Kidney epithelial cell (primary cell): ENCODE measurements around the gene GATA2. TPM values are rescaled to one million over a fixed set of nuclear protein-coding genes. Genes with fewer than 3 reads are reported as not detected.
A peak's percentile ranks its signal among the peaks of the same experiment; 100 is the strongest.

ENCODE experiments used
- DNase-seq: peaks from one replicate; pipeline ENCODE4 v3.0.0-alpha.2; 2010; ENCODE audit warnings: low read depth
- H3K27me3 ChIP-seq: 2 replicates; pipeline ENCODE4 v1.6.0; 2011; ENCODE audit warnings: low read length; ENCODE audit not compliant: control insufficient read depth, insufficient read depth
- H3K36me3 ChIP-seq: 2 replicates; pipeline ENCODE4 v1.5.1; 2011; ENCODE audit warnings: low read length; ENCODE audit not compliant: control insufficient read depth, insufficient read depth
- H3K4me3 ChIP-seq: 2 replicates; pipeline ENCODE4 v1.5.1; 2011; ENCODE audit warnings: low read depth, mild to moderate bottlenecking, control low read depth, low read length
- total RNA-seq: library from RNA; depleted of rRNA; stranded (reverse); fragments of >200 nt; gene quantifications from 2 replicates; pipeline ENCODE4 v1.2.3, GENCODE V29; 2015
- TF ChIP-seq, protein P1 (sequence below): IDR thresholded peaks from 2 replicates; pipeline ENCODE4 v1.5.1; 2011; ENCODE audit warnings: mild to moderate bottlenecking, moderate library complexity, low read length, control low read depth, inconsistent platforms; ENCODE audit not compliant: insufficient read depth, poor library complexity, severe bottlenecking

Gene GATA2
- total RNA-seq, 1 donor from 2014 or later, result 5.6 TPM

- no peak for DNase-seq
- peaks cover 98% of the 10 kb centered on the region for H3K27me3 ChIP-seq
- TF ChIP-seq, protein P1, sequence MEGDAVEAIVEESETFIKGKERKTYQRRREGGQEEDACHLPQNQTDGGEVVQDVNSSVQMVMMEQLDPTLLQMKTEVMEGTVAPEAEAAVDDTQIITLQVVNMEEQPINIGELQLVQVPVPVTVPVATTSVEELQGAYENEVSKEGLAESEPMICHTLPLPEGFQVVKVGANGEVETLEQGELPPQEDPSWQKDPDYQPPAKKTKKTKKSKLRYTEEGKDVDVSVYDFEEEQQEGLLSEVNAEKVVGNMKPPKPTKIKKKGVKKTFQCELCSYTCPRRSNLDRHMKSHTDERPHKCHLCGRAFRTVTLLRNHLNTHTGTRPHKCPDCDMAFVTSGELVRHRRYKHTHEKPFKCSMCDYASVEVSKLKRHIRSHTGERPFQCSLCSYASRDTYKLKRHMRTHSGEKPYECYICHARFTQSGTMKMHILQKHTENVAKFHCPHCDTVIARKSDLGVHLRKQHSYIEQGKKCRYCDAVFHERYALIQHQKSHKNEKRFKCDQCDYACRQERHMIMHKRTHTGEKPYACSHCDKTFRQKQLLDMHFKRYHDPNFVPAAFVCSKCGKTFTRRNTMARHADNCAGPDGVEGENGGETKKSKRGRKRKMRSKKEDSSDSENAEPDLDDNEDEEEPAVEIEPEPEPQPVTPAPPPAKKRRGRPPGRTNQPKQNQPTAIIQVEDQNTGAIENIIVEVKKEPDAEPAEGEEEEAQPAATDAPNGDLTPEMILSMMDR, result no peak
- H3K4me3 ChIP-seq, result peak overlapping the region; percentile 37
- no peaks in the 10 kb centered on the region for H3K36me3 ChIP-seq
Observed at GRCh38 chr3:128488636-128488990, 4.4 kb downstream of the GATA2 start.

DNA sequence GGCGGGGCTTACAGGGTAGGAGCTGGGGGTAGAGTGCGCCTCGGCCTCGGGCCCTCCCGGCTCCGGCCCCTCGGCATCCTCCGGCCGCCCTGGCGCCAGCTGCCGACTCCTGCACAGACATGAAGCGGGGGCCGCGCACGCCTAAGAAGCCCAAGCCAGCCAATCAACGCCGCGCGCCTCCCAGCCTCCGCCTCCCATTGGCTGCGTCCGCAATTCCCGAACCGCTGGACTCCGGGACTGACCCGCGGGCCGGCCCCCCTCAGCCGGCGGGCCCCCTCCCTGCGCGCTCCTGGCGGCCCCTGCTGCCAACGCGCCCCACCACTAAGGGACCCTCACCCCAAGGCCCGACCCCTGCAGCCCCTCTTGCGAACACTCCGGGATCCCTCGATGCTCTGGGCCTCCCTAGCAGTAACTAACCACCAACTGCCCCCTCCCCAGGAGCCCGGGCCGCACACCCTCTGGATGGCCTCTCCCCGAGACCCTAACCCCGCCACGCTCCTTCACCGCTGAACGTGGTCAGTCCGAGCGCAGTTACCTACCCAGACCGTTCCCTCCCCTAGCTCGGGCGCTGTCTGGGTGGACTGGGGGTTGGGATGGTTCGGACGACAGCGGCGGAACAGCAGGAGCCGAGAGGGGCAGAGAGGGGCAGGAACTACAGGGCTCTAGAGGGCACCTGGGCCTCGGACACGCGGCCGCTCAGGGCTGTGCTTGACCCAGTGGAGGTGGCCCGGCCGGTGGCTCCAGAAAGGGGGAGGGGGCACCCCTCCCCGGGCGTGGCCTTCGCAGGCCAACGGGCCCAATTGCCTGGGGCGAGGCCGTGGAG, 5.0 kb downstream of the GATA2 start:
- TF ChIP-seq, protein P1, result no peak
- H3K27me3 ChIP-seq, result peaks cover 96% of the 10 kb centered on the region
- DNase-seq, result peak; percentile 28
- no peaks in the 10 kb centered on the region for H3K36me3 ChIP-seq
- peak overlapping the region; percentile 34 for H3K4me3 ChIP-seq

DNA sequence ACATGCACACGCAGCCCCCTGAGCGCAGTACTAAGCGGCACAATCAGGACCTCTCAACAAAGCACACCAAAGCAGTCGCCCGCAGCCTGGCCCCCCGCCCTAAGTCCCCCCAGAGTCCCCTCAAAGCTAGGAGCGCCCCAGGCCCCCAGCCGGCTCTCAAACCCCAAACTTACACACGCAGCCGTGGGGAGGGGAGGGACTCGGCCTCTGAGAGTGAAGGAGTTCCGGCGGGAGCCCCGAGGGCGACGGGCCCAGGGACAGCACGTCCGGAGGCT, 5.5 kb downstream of the GATA2 start:
- peak overlapping the region; percentile 34 for H3K4me3 ChIP-seq
- H3K27me3 ChIP-seq, result peaks cover 91% of the 10 kb centered on the region
- no peaks in the 10 kb centered on the region for H3K36me3 ChIP-seq
- no peak for DNase-seq
- TF ChIP-seq, protein P1, result no peak

DNA sequence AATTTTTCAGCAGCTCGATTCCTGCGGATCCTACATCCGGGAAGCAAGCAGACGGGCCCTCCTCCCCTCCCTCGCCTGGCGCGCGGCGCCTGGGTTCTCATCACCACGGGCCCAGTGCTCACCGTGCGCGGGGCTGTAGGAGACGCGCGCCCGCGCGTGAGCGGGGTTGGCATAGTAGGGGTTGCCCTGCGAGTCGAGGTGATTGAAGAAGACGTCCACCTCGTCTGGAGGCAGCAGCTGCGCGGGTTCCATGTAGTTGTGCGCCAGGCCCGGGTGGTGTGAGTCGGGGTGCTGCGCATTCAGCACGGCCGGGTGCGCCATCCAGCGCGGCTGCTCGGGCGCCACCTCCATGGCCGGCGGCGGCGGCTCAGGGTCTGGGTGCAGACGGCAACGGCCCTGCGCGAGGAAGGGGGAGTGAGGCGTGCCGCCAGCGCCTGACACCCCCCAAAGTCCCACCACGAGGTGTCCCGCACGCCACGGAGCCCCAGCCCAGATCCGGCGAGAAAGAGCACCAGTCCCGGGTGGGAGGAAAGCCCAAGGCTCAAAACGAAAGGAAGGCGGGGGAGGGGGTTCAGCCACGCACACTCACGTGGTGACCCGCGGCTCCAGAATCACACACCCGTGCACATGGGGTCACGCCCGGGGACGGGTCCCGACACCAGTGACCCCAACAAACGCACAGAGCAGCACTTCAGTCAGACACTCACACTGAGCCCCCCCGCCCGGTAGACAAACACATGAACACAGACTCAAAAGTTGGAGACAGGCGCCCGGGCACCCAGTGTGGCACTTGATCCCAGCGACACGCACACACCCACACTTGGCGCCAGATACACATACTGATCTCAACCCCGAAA, 6.1 kb downstream of the GATA2 start:
- DNase-seq, result no peak
- TF ChIP-seq, protein P1, result no peak
- no peaks in the 10 kb centered on the region for H3K36me3 ChIP-seq
- peak overlapping the region; percentile 34 for H3K4me3 ChIP-seq
- H3K27me3 ChIP-seq, result peaks cover 90% of the 10 kb centered on the region

- Histone ChIP-seq H3K36me3 (no peaks in the 10 kb centered on the region), H3K4me3 (no peak overlapping the region), H3K27me3 (peaks cover 89% of the 10 kb centered on the region)
- no peak for DNase-seq
- TF ChIP-seq, protein P1, result no peak
Observed at GRCh38 chr3:128486205-128486628, 6.8 kb downstream of the GATA2 start.
